ENCODE data around the gene ANKRD42. TPM values are rescaled to one million over a fixed set of nuclear protein-coding genes. Genes with fewer than 3 reads are reported as not detected.
A peak's percentile ranks its signal among the peaks of the same experiment; 100 is the strongest.

ANKRD42 gene
- total and polyA plus RNA-seq, 9 of the 15 experiments (the other 6 are each of a cell fraction or from before 2014, with no cell fraction given) = 2.8 to 9.1 (median 6.1) TPM

GRCh38 chr11:83151274-83151977 is 42.1 kb upstream of the ANKRD42 start (continued):
- TF ChIP-seq REST (IDR thresholded peaks at IDR 0.05; ENCODE audit: borderline replicate concordance) = no peak
- TF ChIP-seq REST (CRISPR knock-in tag; IDR thresholded peaks at IDR 0.05; ENCODE audit: low read depth) = no peak
- TF ChIP-seq ZNF639 (CRISPR knock-in tag; conservative IDR thresholded peaks at IDR 0.05 in 1 of 2, IDR thresholded peaks at IDR 0.05 in 1 of 2) = no peak
- 0 out of 2 replicates have a peak, but pooled peaks have one; percentile 25 for TF ChIP-seq NKRF (IDR thresholded peaks at IDR 0.05; ENCODE audit: borderline replicate concordance)
- TF ChIP-seq CREM (IDR thresholded peaks at IDR 0.05; ENCODE audit: low read depth) = no peak
- peak; percentile 27 to 29; a peak in 2 of 4 replicates for TF ChIP-seq MAZ (CRISPR knock-in tag; conservative IDR thresholded peaks at IDR 0.05 in 1 of 2, IDR thresholded peaks at IDR 0.05 in 1 of 2)
- peak; percentile 86 for TF ChIP-seq ARID1B (IDR thresholded peaks at IDR 0.05)
- no peak for TF ChIP-seq ILK (tag; IDR thresholded peaks at IDR 0.05; ENCODE audit: borderline replicate concordance, low read depth)
- TF ChIP-seq RAD21 (CRISPR knock-in tag; conservative IDR thresholded peaks at IDR 0.05 in 1 of 2, IDR thresholded peaks at IDR 0.05 in 1 of 2) = no peak
- TF ChIP-seq HMGN3 (IDR thresholded peaks at IDR 0.05; ENCODE audit: borderline replicate concordance, extremely low read depth, insufficient read length, low read depth, low read length) = no peak
- no peak for TF ChIP-seq E2F1 (CRISPR knock-in tag; IDR thresholded peaks at IDR 0.05)
- TF ChIP-seq RBFOX2 (IDR thresholded peaks at IDR 0.05; ENCODE audit: low read depth, low read length) = no peak
- TF ChIP-seq ZFP1 (CRISPR knock-in tag; IDR thresholded peaks at IDR 0.05) = no peak
